Gastrocnemius medialis (tissue), 4 donors: ENCODE data around the gene KRTAP9-9.

Experiments
- CTCF ChIP-seq, 5 experiments: fragments of 450-650 bp in 3 of 5; fragments of 200-600 bp in 2 of 5; sonication (generic) in 2 of 5; IDR thresholded peaks in 4 of 5; conservative IDR thresholded peaks in 1 of 5; 1 replicate in 4 of 5; 2 replicates in 1 of 5; pipeline ENCODE4 v1.5.1; 2016 to 2019; ENCODE audit warnings: antibody characterized with exemption in 5 of 5, mild to moderate bottlenecking in 3 of 5, moderate library complexity in 3 of 5
- POLR2A ChIP-seq, 2 donors: fragments of 450-650 bp; IDR thresholded peaks; one replicate each; pipeline ENCODE4 v1.6.1; 2017; ENCODE audit warnings: antibody characterized with exemption in 2 of 2, mild to moderate bottlenecking in 2 of 2, moderate library complexity in 2 of 2

DNA sequence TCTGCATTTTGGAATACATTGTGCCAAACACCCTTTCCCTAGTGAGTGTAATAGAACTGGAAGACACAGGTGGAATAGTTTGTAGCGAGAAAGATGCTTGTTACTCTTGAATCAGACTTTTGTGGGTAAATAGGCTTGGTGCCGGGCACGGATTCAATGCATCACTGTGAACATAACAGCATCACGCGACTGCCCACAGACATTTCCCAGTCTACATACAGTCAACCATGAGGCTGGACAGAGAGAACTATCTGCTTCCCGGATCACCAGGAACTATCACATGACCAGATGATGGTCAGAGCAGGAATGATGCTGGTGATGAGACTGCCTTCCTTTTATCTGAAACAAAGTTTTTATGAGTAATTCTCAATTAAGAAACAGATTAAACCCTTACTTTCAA, 29.1 kb upstream of the KRTAP9-9 start:
- no peak for TF ChIP-seq CTCF (IDR thresholded peaks at IDR 0.05 in 4 of 5, conservative IDR thresholded peaks at IDR 0.05 in 1 of 5)
- TF ChIP-seq POLR2A (IDR thresholded peaks at IDR 0.05), result no peak
